Pancreas (tissue), 10 donors: ENCODE results near the gene DEDD. TPM values are rescaled to one million over a fixed set of nuclear protein-coding genes. Genes with fewer than 3 reads are reported as not detected.

Experiments
- ATAC-seq, 4 donors: fragments of 200-7000 bp; cut with Tn5 transposase; one replicate each; pipeline versions ENCODE4 v1.8.0 to v1.9.1; 2020; ENCODE audit warnings: mild to moderate bottlenecking in 4 of 4, moderate library complexity in 4 of 4
- DNase-seq, 6 donors: peaks; one replicate each; pipeline ENCODE4 v3.0.0-alpha.2; 2020
- FAIRE-seq: peaks from 2 replicates; lab custom pipeline; 2012; peaks lifted over from hg19 to GRCh38; lab: Jason Lieb, UNC
- H3K27ac ChIP-seq, 4 donors: fragments of 200-600 bp; sonication (generic); 1 replicate in 3 of 4; 2 replicates in 1 of 4; pipeline versions ENCODE4 v1.5.0 to v1.8.0; 2020
- H3K27me3 ChIP-seq, 4 donors: fragments of 200-600 bp; one replicate each; pipeline ENCODE4 v1.8.0; 2021
- H3K36me3 ChIP-seq, 3 donors: fragments of 200-600 bp; sonication (generic) in 1 of 3; one replicate each; pipeline versions ENCODE4 v1.5.0 to v1.8.0; 2020 to 2021
- H3K4me1 ChIP-seq, 3 donors: fragments of 200-600 bp; one replicate each; pipeline ENCODE4 v1.8.0; 2021
- H3K4me3 ChIP-seq, 4 donors: fragments of 200-600 bp; sonication (generic) in 2 of 4; one replicate each; pipeline versions ENCODE4 v1.5.0 to v1.8.0; 2020 to 2021
- H3K9me3 ChIP-seq, 4 donors: fragments of 200-600 bp; one replicate each; pipeline ENCODE4 v1.8.0; 2021
- WGBS, 2 donors: extraction: QIAGEN DNeasy Blood & Tissue Kit; methylation state at CpG; one replicate each; pipeline ENCODE4 v1.1.7; 2013; 5-methylcytosine and 5-hydroxymethylcytosine counted together
- intact Hi-C, 3 donors: fragments of 100-400 bp; cut with DNase I; formaldehyde crosslinking; loops; one replicate each; pipeline versions ENCODE4 v1.11.1 to v1.14.2; 2022
- polyA plus RNA-seq, 2 donors: library from polyadenylated mRNA; stranded (reverse); fragments of 200-250 nt; gene quantifications; one replicate each; pipeline ENCODE4 v1.2.3, GENCODE V29; 2013
- total RNA-seq, 6 donors: library from RNA; stranded (reverse); fragmentation: NEBNext Ultra II Directional in 4 of 6; extraction: Animal tissue kit (Norgen Biotek cat#: 25700) in 4 of 6; gene quantifications; one replicate each; pipeline versions ENCODE4 v1.2.1 to v1.2.4, GENCODE V29; 2021 to 2023
- TF ChIP-seq, protein P1 (sequence below), 4 donors: fragments of 200-600 bp; sonication (generic) in 3 of 4; IDR thresholded peaks; one replicate each; pipeline versions ENCODE4 v1.5.0 to v1.8.0; 2021; ENCODE audit warnings: antibody characterized with exemption in 4 of 4
- donor health status: healthy with polysubstance abuse.
- donor health status: DM: no; HTN: no; CAD: no; lungs with moderate emphysema.
- donor health status: DM: no; HTN: no; CAD: no.
- donor health status: control.
- donor health status: control.
- donor health status: Bipolar disorder and iron deficiency.
- donor health status: DM: yes; HTN: yes; CAD: no.
- donor health status: DM: no; HTN: no; CAD: no.
- donor health status: DM: no; HTN: no; CAD: no.
- donor health status: DM: yes; HTN: yes; CAD: no.

Gene DEDD
- total and polyA plus RNA-seq, 8 donors: 11.1 to 20.8 (median 15.6) TPM

DNA sequence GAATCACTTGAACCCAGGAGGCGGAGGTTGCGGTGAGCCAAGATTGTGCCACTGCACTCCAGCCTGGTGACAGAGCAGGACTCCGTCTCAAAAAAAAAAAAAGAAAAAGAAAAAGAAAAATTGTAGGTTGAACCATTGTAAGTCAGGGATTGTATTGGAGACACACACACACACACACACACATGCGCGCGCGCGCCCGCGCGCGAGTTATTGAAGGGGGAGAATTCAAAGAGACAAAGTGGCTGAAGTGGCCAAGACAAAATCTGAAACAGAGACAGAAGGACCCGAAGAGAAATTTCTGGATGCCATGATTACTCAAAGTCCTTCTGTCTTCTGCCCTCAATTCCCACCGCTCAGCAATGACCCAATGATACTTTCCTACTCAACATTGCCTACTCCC, 38.0 kb downstream of the DEDD start:
- H3K4me3 ChIP-seq: no peak overlapping the region
- 90 to 94% methylated on average over 14 of the region's 14 CpGs for WGBS, 2 donors
- H3K27me3 ChIP-seq: no peaks in the 10 kb centered on the region
- no peaks in the 10 kb centered on the region for H3K36me3 ChIP-seq
- ATAC-seq: no peak
- TF ChIP-seq, protein P1, sequence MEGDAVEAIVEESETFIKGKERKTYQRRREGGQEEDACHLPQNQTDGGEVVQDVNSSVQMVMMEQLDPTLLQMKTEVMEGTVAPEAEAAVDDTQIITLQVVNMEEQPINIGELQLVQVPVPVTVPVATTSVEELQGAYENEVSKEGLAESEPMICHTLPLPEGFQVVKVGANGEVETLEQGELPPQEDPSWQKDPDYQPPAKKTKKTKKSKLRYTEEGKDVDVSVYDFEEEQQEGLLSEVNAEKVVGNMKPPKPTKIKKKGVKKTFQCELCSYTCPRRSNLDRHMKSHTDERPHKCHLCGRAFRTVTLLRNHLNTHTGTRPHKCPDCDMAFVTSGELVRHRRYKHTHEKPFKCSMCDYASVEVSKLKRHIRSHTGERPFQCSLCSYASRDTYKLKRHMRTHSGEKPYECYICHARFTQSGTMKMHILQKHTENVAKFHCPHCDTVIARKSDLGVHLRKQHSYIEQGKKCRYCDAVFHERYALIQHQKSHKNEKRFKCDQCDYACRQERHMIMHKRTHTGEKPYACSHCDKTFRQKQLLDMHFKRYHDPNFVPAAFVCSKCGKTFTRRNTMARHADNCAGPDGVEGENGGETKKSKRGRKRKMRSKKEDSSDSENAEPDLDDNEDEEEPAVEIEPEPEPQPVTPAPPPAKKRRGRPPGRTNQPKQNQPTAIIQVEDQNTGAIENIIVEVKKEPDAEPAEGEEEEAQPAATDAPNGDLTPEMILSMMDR (IDR thresholded peaks at IDR 0.05): no peak
- intact Hi-C loops: loop anchor here in 1 of 3 donors (10.0 kb wide), 1 partner anchor 100 kb away; no protein-coding TSS in a partner anchor
- H3K9me3 ChIP-seq: no peaks in the 10 kb centered on the region
- peak in 1 of 6 donors; percentile 10 for DNase-seq
- no peak overlapping the region for H3K27ac ChIP-seq
- H3K4me1 ChIP-seq: peaks cover 0 to 17% (median 12%) of the 10 kb centered on the region in 3 donors
- no peak for FAIRE-seq

DNA sequence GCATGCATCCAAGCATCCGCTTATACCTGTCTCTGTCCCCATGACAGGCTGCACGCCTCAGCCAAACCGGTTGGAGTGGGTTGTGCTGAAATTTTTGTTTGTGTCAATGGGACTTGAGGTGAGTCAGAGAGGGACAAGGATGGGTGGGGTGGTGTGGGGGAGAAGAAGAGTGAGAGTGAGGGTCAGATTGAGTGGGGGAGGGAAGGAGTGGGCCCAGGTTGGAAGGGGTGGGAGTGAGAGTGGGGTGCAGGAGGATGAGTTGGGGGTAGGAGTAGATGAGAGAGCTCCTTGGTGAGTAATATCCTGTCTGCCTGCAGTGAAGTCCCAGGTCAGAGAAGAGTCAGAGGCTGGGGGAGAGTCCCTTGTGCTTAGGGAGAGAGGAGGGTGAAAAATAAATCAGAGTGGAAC, 39.8 kb downstream of the DEDD start:
- Histone ChIP-seq H3K4me1 (peaks cover 0 to 17% (median 15%) of the 10 kb centered on the region in 3 donors), H3K27ac (no peak overlapping the region), H3K4me3 (no peak overlapping the region), H3K9me3 (no peaks in the 10 kb centered on the region), H3K27me3 (no peaks in the 10 kb centered on the region), H3K36me3 (no peaks in the 10 kb centered on the region)
- intact Hi-C loops: loop anchor here in 1 of 3 donors (10.0 kb wide), 1 partner anchor 98 kb away; no protein-coding TSS in a partner anchor
- 71 to 72% methylated on average over 3 of the region's 3 CpGs for WGBS, 2 donors
- FAIRE-seq: no peak
- TF ChIP-seq, protein P1 (IDR thresholded peaks at IDR 0.05): no peak
- ATAC-seq: no peak
- peak in 1 of 6 donors; percentile 21 for DNase-seq

DNA sequence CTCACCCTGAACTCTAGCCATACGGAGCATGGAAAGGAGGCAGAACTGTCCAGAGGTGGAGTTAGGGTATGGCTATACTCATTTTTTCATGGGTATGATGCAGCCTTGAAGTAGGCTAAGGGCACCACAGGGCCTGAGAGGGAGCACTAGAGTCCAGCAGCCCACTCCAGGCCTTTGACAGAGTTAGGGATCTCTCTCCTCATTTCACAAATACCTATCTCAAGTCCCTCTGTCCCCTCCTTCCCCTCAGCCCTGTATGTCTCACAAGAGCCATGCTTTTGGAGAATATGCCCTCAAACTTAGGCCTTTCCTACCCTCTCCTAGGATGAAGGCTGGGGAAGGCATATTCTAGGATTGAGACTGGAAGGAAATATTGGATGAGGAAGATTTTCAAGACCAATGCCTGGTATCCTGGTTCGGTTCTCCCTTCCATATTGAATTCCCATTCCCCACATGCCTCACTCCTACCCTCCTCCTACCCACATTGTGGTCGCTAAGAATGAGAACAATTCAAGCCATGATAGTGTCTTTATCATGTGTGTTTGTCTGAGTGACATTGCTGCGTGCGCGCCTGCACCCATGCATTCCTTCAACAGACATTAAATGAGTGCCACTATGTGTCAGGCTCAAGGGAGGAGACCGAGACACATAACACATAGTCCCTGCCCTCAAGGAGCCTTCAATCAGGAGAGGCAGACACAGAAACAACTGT, 40.5 kb downstream of the DEDD start:
- 88 to 95% methylated on average over 7 of the region's 7 CpGs for WGBS, 2 donors
- H3K27me3 ChIP-seq: no peaks in the 10 kb centered on the region
- TF ChIP-seq, protein P1 (IDR thresholded peaks at IDR 0.05): no peak
- H3K36me3 ChIP-seq: no peaks in the 10 kb centered on the region
- DNase-seq: peak in 1 of 6 donors; percentile 8
- H3K27ac ChIP-seq: no peak overlapping the region
- ATAC-seq: no peak
- intact Hi-C loops: loop anchor here in 1 of 3 donors (10.0 kb wide), 1 partner anchor 97 kb away; no protein-coding TSS in a partner anchor
- H3K4me1 ChIP-seq: peaks cover 0 to 15% (median 14%) of the 10 kb centered on the region in 3 donors
- no peak overlapping the region for H3K4me3 ChIP-seq
- FAIRE-seq: no peak
- H3K9me3 ChIP-seq: no peaks in the 10 kb centered on the region

DNA sequence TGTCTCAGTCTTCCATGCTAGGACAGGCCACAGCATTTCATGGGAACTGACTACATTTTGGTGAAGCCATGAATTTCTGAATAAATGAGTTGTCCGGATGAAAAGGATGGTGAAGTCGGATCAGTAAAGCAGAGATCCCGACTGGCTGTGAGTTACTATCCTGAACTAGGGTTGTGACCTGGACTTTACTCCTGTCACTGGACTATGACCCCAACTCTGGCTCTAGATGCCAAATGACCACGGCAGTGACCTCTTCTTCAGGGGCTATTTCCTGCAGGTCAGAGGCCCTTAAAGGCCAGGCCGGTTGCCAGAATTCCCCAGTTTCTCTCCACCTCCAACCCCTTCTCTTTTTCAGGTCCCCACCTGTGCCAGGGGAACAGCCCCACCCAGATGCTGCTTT, 41.4 kb downstream of the DEDD start:
- TF ChIP-seq, protein P1 (IDR thresholded peaks at IDR 0.05): no peak
- H3K4me3 ChIP-seq: no peak overlapping the region
- ATAC-seq (no peak), FAIRE-seq (no peak), DNase-seq (peak in 1 of 6 donors; percentile 22)
- no peaks in the 10 kb centered on the region for H3K9me3 ChIP-seq
- H3K4me1 ChIP-seq: peaks cover 0 to 19% (median 14%) of the 10 kb centered on the region in 3 donors
- no peaks in the 10 kb centered on the region for H3K36me3 ChIP-seq
- 82 to 87% methylated on average over 5 of the region's 5 CpGs for WGBS, 2 donors
- H3K27me3 ChIP-seq: no peaks in the 10 kb centered on the region
- H3K27ac ChIP-seq: no peak overlapping the region
- intact Hi-C loops: loop anchor here in 1 of 3 donors (10.0 kb wide), 1 partner anchor 96 kb away; no protein-coding TSS in a partner anchor

- FAIRE-seq (no peak), ATAC-seq (no peak), DNase-seq (no peak)
- Histone ChIP-seq H3K9me3 (no peaks in the 10 kb centered on the region), H3K27me3 (no peaks in the 10 kb centered on the region), H3K4me3 (no peak overlapping the region), H3K4me1 (peaks cover 0 to 19% (median 14%) of the 10 kb centered on the region in 3 donors), H3K27ac (no peak overlapping the region), H3K36me3 (no peaks in the 10 kb centered on the region)
- intact Hi-C loops: loop anchor here in 1 of 3 donors (10.0 kb wide), 1 partner anchor 96 kb away; no protein-coding TSS in a partner anchor
- 78 to 79% methylated on average over 3 of the region's 3 CpGs for WGBS, 2 donors
- TF ChIP-seq, protein P1 (IDR thresholded peaks at IDR 0.05): no peak
These were observed 41.9 kb downstream of the DEDD start for GRCh38 chr1:161090617-161091016.
